CD4-positive, CD25-positive, alpha-beta regulatory T cell (primary cell): ENCODE results near the gene ANKRD62. TPM values are rescaled to one million over a fixed set of nuclear protein-coding genes. Genes with fewer than 3 reads are reported as not detected.
A peak's percentile ranks its signal among the peaks of the same experiment; 100 is the strongest.
"Not testable (repeated sequence)": the region's sequence is repeated elsewhere in the genome, so short reads cannot be mapped to it uniquely, and the experiment has no call there.

Experiments used
- ATAC-seq, 2 donors: fragments of 150-1000 bp; cut with Tn5 transposase; one replicate each; pipeline ENCODE4 v1.10.0; 2021; ENCODE audit warnings: low read depth in 2 of 2, moderate number of reproducible peaks in 2 of 2, moderate library complexity in 1 of 2
- DNase-seq, 3 donors: peaks; one replicate each; pipeline versions ENCODE4 v3.0.0 to v3.0.0-alpha.2; 2012 to 2022; ENCODE audit warnings: mixed read lengths in 1 of 3
- H3K27ac ChIP-seq: one replicate; pipeline ENCODE4 v1.7.0; 2013; ENCODE audit warnings: mild to moderate bottlenecking, low read length; ENCODE audit not compliant: insufficient read depth, poor library complexity, severe bottlenecking
- H3K27me3 ChIP-seq: one replicate; pipeline ENCODE4 v1.7.0; 2013; ENCODE audit warnings: low read length; ENCODE audit not compliant: control insufficient read depth, insufficient read depth
- H3K36me3 ChIP-seq: one replicate; pipeline ENCODE4 v1.7.0; 2013; ENCODE audit warnings: mild to moderate bottlenecking, low read length, moderate library complexity; ENCODE audit not compliant: control insufficient read depth, insufficient read depth
- H3K4me1 ChIP-seq: 2 replicates; pipeline ENCODE4 v1.7.0; 2013; ENCODE audit warnings: mild to moderate bottlenecking, low read length; ENCODE audit not compliant: insufficient read depth, control insufficient read depth, poor library complexity, severe bottlenecking
- H3K4me3 ChIP-seq: one replicate; pipeline ENCODE4 v1.7.0; 2013; ENCODE audit warnings: low read depth, mild to moderate bottlenecking, low read length, moderate library complexity
- H3K9me3 ChIP-seq, 2 experiments: 1 replicate in 1 of 2; 2 replicates in 1 of 2; pipeline ENCODE4 v1.7.0; 2013; ENCODE audit warnings: low read length in 2 of 2, mild to moderate bottlenecking in 1 of 2, moderate library complexity in 1 of 2; ENCODE audit not compliant: control insufficient read depth in 2 of 2
- H3K27ac Mint-ChIP-seq, 3 donors: one replicate each; pipeline ENCODE4 v1.8.0; 2020 to 2022; ENCODE audit warnings: mild to moderate bottlenecking in 3 of 3, mixed read lengths in 3 of 3, moderate library complexity in 2 of 3
- H3K27me3 Mint-ChIP-seq: one replicate; pipeline ENCODE4 v1.8.0; 2022; ENCODE audit warnings: mild to moderate bottlenecking, mixed read lengths
- H3K36me3 Mint-ChIP-seq: one replicate; pipeline ENCODE4 v1.8.0; 2020; ENCODE audit warnings: mixed read lengths
- H3K4me1 Mint-ChIP-seq, 4 donors: one replicate each; pipeline ENCODE4 v1.8.0; 2020 to 2022; ENCODE audit warnings: mixed read lengths in 4 of 4, mild to moderate bottlenecking in 1 of 4
- H3K4me3 Mint-ChIP-seq, 4 donors: one replicate each; pipeline ENCODE4 v1.8.0; 2020 to 2022; ENCODE audit warnings: mild to moderate bottlenecking in 4 of 4, mixed read lengths in 4 of 4, moderate library complexity in 3 of 4
- H3K9me3 Mint-ChIP-seq, 7 donors: one replicate each; pipeline ENCODE4 v1.8.0; 2020 to 2022; ENCODE audit warnings: mixed read lengths in 7 of 7, mild to moderate bottlenecking in 3 of 7, moderate library complexity in 2 of 7
- polyA plus RNA-seq, 4 donors: library from polyadenylated mRNA; unstranded; fragments of 300-500 nt; fragmentation: Illumina TruSeq; gene quantifications; one replicate each; pipeline ENCODE4 v1.2.3, GENCODE V29; 2021
- total RNA-seq: library from RNA; stranded (reverse); gene quantifications from one replicate; pipeline ENCODE4 v1.2.3, GENCODE V29; 2022

ANKRD62 gene
- total and polyA plus RNA-seq, 5 donors from 2014 or later: not detected

GRCh38 chr18:12061685-12062084 is 32.0 kb upstream of the ANKRD62 start:
- H3K36me3 ChIP-seq: no peaks in the 10 kb centered on the region

GRCh38 chr18:12062974-12063373 is 30.7 kb upstream of the ANKRD62 start:
- H3K36me3 ChIP-seq: no peaks in the 10 kb centered on the region
- no peaks in the 10 kb centered on the region for H3K27me3 Mint-ChIP-seq
- H3K27ac Mint-ChIP-seq: peak overlapping the region in 1 of 3 donors; percentile 54
- H3K27me3 ChIP-seq: no peaks in the 10 kb centered on the region
- no peaks in the 10 kb centered on the region for H3K9me3 Mint-ChIP-seq
- ATAC-seq: no peak
- no peak overlapping the region for H3K4me3 Mint-ChIP-seq
- no peaks in the 10 kb centered on the region for H3K4me1 Mint-ChIP-seq
- no peak for DNase-seq
- H3K4me1 ChIP-seq: no peaks in the 10 kb centered on the region
- H3K9me3 ChIP-seq: no peaks in the 10 kb centered on the region
- no peak overlapping the region for H3K4me3 ChIP-seq
- no peaks in the 10 kb centered on the region for H3K36me3 Mint-ChIP-seq
- no peak overlapping the region for H3K27ac ChIP-seq

More at GRCh38 chr18:12061685-12062084, 32.0 kb upstream of the ANKRD62 start:
- Mint-ChIP-seq H3K4me1 (no peaks in the 10 kb centered on the region), H3K4me3 (no peak overlapping the region), H3K9me3 (no peaks in the 10 kb centered on the region), H3K27ac (no peak overlapping the region), H3K27me3 (no peaks in the 10 kb centered on the region), H3K36me3 (no peaks in the 10 kb centered on the region)
- DNase-seq (no peak), ATAC-seq (no peak)
- H3K9me3 ChIP-seq: no peaks in the 10 kb centered on the region
- H3K27ac ChIP-seq: no peak overlapping the region
- H3K4me3 ChIP-seq: no peak overlapping the region
- H3K4me1 ChIP-seq: no peaks in the 10 kb centered on the region
- H3K27me3 ChIP-seq: no peaks in the 10 kb centered on the region

DNA sequence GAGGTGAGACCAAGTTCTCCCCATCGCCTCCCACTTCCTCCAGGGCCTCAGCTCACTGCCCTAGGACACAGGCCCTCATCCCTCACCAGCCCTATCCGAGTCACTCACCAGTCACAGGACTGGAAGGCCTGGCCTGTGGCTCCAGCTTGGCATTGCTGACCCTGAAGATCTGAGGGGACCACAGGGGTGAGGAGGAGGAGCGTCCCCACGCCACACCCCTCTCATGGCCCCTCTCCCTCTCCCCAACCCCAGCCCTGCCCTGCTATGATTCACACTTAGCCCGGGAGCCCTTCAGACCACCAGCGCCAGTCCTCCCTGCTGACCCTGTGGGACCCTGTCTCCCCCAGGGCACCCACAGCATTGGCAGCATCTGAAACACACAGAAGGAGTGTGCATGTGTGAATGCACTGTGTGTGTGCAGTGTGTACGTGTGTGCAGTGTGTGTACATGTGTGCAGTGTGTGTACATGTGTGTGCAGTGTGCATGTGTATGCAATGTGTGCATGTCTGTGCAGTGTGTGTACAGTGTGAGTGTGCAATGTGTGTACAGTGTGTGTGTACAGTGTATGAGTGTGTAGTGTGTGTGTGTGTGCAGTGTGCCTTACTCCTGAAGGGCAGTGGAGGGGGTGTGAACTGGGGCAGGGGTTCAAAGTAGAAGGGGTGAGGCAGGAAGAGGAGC is 29.4 kb upstream of the ANKRD62 start:
- Histone ChIP-seq H3K27me3 (no peaks in the 10 kb centered on the region), H3K27ac (no peak overlapping the region), H3K36me3 (no peaks in the 10 kb centered on the region), H3K4me1 (no peaks in the 10 kb centered on the region), H3K4me3 (no peak overlapping the region), H3K9me3 (no peaks in the 10 kb centered on the region)
- Mint-ChIP-seq H3K9me3 (no peaks in the 10 kb centered on the region), H3K36me3 (no peaks in the 10 kb centered on the region), H3K27me3 (no peaks in the 10 kb centered on the region), H3K4me3 (no peak overlapping the region), H3K27ac (no peak overlapping the region), H3K4me1 (no peaks in the 10 kb centered on the region)
- DNase-seq (no peak), ATAC-seq (no peak)

GRCh38 chr18:12065397-12065796 is 28.2 kb upstream of the ANKRD62 start:
- H3K36me3 Mint-ChIP-seq: no peaks in the 10 kb centered on the region
- H3K9me3 Mint-ChIP-seq: no peaks in the 10 kb centered on the region
- no peaks in the 10 kb centered on the region for H3K4me1 ChIP-seq
- no peak for ATAC-seq
- no peak overlapping the region for H3K27ac Mint-ChIP-seq
- no peaks in the 10 kb centered on the region for H3K27me3 Mint-ChIP-seq
- H3K9me3 ChIP-seq: no peaks in the 10 kb centered on the region
- H3K4me3 Mint-ChIP-seq: no peak overlapping the region
- DNase-seq: no peak
- no peaks in the 10 kb centered on the region for H3K36me3 ChIP-seq
- no peak overlapping the region for H3K27ac ChIP-seq
- H3K4me3 ChIP-seq: no peak overlapping the region
- no peaks in the 10 kb centered on the region for H3K4me1 Mint-ChIP-seq
- H3K27me3 ChIP-seq: no peaks in the 10 kb centered on the region

GRCh38 chr18:12066910-12067511 is 26.6 kb upstream of the ANKRD62 start:
- Mint-ChIP-seq H3K27ac (no peak overlapping the region), H3K9me3 (no peaks in the 10 kb centered on the region)
- no peak for ATAC-seq

DNA sequence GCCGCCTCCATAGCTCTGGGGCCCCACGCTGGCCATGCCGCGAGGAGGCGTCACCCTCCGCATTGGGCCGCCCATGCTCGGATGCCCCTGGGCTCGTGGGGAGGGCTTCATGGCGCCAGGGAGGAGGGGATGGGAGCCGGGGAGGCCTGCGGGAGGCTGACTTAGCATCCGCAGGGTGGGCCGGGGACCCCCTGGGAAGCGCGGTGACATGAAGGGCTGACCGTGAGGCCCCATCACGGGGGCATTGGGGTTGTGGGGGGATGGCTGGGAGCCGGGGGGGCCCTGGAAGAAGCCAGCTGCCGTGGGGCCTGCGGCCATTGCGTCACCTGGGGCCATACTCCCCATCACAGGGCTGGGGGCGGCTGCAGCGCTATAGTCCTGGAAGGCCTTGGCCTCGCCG is 26.0 kb upstream of the ANKRD62 start:
- Histone ChIP-seq H3K27ac (no peak overlapping the region), H3K36me3 (no peaks in the 10 kb centered on the region), H3K4me3 (no peak overlapping the region), H3K27me3 (no peaks in the 10 kb centered on the region), H3K4me1 (no peaks in the 10 kb centered on the region), H3K9me3 (no peaks in the 10 kb centered on the region)
- Mint-ChIP-seq H3K4me3 (no peak overlapping the region), H3K4me1 (no peaks in the 10 kb centered on the region), H3K27ac (no peak overlapping the region), H3K27me3 (peaks cover 5% of the 10 kb centered on the region), H3K36me3 (no peaks in the 10 kb centered on the region), H3K9me3 (no peaks in the 10 kb centered on the region)
- ATAC-seq (no peak), DNase-seq (no peak)

More at GRCh38 chr18:12066910-12067511, 26.6 kb upstream of the ANKRD62 start:
- no peaks in the 10 kb centered on the region for H3K4me1 Mint-ChIP-seq
- Histone ChIP-seq H3K9me3 (no peaks in the 10 kb centered on the region), H3K27me3 (no peaks in the 10 kb centered on the region), H3K36me3 (no peaks in the 10 kb centered on the region), H3K27ac (no peak overlapping the region), H3K4me3 (no peak overlapping the region), H3K4me1 (no peaks in the 10 kb centered on the region)
- H3K36me3 Mint-ChIP-seq: no peaks in the 10 kb centered on the region
- H3K4me3 Mint-ChIP-seq: no peak overlapping the region
- no peak for DNase-seq
- H3K27me3 Mint-ChIP-seq: peaks cover 5% of the 10 kb centered on the region

DNA sequence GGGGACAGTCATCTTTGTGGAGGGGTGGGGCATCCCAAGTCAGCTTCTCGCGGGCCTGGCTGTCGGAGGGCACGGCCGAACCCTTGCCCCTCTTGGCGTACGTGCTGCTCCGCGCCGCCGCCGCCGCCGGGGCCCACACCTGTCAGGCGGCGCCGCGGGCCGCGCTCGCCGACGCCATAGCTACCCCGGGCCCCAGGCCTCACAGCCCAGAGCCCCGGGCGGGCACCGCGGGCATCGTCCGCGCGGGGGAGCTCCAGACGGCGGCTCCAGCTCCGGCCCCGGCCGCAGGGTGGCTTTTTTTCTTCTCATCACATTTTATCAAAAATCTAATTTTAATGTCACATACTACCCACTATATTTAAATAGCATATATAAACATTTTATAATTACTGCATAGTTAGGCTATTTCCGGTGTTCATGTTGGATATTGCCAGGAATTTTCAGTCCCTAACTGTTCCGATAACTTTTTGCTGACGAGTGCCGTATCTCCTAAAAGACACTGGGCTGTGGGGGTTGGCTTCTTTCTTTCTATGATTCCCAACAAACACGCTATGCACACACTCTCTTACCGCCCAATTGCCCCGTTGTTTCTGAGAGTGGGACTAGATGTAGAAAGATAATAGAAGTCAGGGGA is 25.2 kb upstream of the ANKRD62 start:
- H3K27ac ChIP-seq, ATAC-seq, H3K27me3 ChIP-seq, DNase-seq, H3K9me3 Mint-ChIP-seq, H3K36me3 ChIP-seq, H3K4me1 Mint-ChIP-seq, H3K36me3 Mint-ChIP-seq, H3K27me3 Mint-ChIP-seq, H3K4me3 Mint-ChIP-seq, H3K27ac Mint-ChIP-seq, H3K4me1 ChIP-seq, H3K9me3 ChIP-seq, H3K4me3 ChIP-seq: not testable (repeated sequence)

DNA sequence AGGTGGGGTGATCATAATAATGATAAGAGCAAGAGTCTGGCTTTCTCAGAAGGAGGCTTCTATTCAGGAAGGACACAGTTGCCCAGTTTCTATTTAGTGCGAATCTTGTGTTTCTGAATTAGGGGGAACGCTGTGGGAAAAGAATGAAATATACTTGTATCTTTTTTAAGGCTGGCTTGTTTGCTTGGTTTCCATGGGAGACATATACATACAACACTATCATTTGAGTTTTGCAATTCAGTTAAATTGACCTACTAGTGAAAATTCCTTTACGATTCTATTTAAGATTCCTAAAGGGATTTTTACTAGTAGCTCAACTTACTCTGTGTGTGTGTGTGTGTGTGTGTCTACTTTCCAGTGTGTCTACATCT is 24.7 kb upstream of the ANKRD62 start:
- Mint-ChIP-seq H3K9me3 (no peaks in the 10 kb centered on the region), H3K4me3 (no peak overlapping the region), H3K4me1 (no peaks in the 10 kb centered on the region), H3K36me3 (no peaks in the 10 kb centered on the region), H3K27ac (no peak overlapping the region), H3K27me3 (peaks cover 10% of the 10 kb centered on the region)
- no peak for DNase-seq
- Histone ChIP-seq H3K4me1 (no peaks in the 10 kb centered on the region), H3K36me3 (no peaks in the 10 kb centered on the region), H3K27me3 (no peaks in the 10 kb centered on the region), H3K27ac (no peak overlapping the region), H3K4me3 (no peak overlapping the region), H3K9me3 (no peaks in the 10 kb centered on the region)
- ATAC-seq: no peak
